Thyroid gland (tissue), 4 donors: ENCODE measurements around the gene LIMK1.
A peak's percentile ranks its signal among the peaks of the same experiment; 100 is the strongest.

Experiments used
- CTCF ChIP-seq, 6 experiments: fragments of 200-600 bp in 3 of 6; fragments of 450-650 bp in 3 of 6; sonication (generic) in 3 of 6; IDR thresholded peaks; one replicate each; pipeline ENCODE4 v1.5.1; 2016 to 2019; ENCODE audit warnings: antibody characterized with exemption in 6 of 6, mild to moderate bottlenecking in 2 of 6, inconsistent platforms in 1 of 6, moderate library complexity in 1 of 6
- POLR2A ChIP-seq, 2 donors: fragments of 450-650 bp; IDR thresholded peaks; one replicate each; pipeline ENCODE4 v1.6.1; 2017; ENCODE audit warnings: antibody characterized with exemption in 2 of 2, mild to moderate bottlenecking in 2 of 2, moderate library complexity in 1 of 2

GRCh38 chr7:74164985-74165456, 81.4 kb downstream of the LIMK1 start:
- TF ChIP-seq POLR2A (IDR thresholded peaks at IDR 0.05) (no peak), CTCF (IDR thresholded peaks at IDR 0.05) (peak in 2 of 6 experiments; percentile 14 to 37)
